ENCODE data around the gene CLIC4.

- TF ChIP-seq EZH2 (IDR thresholded peaks at IDR 0.05; ENCODE audit: borderline replicate concordance, low read length) (no peak), CTCF (conservative IDR thresholded peaks at IDR 0.05 in 1 of 2, IDR thresholded peaks at IDR 0.05 in 1 of 2; ENCODE audit: extremely low read depth in 1 of 2, insufficient read depth in 1 of 2, low read depth in 1 of 2, low read length in 2 of 2) (no peak)
Measured at GRCh38 chr1:24775916-24776315, 30.7 kb downstream of the CLIC4 start.

Data from mammary epithelial cell (primary cell).